Thyroid gland (tissue), 4 donors: Measurements from ENCODE around the gene ANKRD11.

Source experiments
- POLR2A ChIP-seq, 2 donors: fragments of 450-650 bp; IDR thresholded peaks; one replicate each; pipeline ENCODE4 v1.6.1; 2017; ENCODE audit warnings: antibody characterized with exemption in 2 of 2, mild to moderate bottlenecking in 2 of 2, moderate library complexity in 1 of 2
- TF ChIP-seq, protein P1 (sequence below), 6 experiments: fragments of 200-600 bp in 3 of 6; fragments of 450-650 bp in 3 of 6; sonication (generic) in 3 of 6; IDR thresholded peaks; one replicate each; pipeline ENCODE4 v1.5.1; 2016 to 2019; ENCODE audit warnings: antibody characterized with exemption in 6 of 6, mild to moderate bottlenecking in 2 of 6, inconsistent platforms in 1 of 6, moderate library complexity in 1 of 6

DNA sequence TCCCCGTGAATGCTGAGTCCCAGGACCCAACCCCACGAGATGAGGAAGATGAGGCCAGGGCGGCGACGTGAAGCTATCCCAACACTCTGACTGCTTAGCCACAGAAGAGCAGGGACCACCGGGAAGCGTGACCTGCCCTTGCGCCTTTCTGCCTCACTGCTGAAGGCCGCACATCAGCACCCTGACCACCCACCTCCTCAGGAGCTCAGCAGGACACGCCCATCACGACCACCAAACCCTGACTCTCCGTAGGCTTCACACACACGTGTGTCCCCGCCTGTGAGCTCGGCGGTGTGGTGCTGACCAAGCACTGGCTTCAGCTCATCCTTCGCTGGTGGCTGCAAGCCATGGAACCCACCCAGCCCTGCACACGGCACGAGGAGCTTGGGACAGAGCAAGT, 175.1 kb downstream of the ANKRD11 start:
- TF ChIP-seq, protein P1, sequence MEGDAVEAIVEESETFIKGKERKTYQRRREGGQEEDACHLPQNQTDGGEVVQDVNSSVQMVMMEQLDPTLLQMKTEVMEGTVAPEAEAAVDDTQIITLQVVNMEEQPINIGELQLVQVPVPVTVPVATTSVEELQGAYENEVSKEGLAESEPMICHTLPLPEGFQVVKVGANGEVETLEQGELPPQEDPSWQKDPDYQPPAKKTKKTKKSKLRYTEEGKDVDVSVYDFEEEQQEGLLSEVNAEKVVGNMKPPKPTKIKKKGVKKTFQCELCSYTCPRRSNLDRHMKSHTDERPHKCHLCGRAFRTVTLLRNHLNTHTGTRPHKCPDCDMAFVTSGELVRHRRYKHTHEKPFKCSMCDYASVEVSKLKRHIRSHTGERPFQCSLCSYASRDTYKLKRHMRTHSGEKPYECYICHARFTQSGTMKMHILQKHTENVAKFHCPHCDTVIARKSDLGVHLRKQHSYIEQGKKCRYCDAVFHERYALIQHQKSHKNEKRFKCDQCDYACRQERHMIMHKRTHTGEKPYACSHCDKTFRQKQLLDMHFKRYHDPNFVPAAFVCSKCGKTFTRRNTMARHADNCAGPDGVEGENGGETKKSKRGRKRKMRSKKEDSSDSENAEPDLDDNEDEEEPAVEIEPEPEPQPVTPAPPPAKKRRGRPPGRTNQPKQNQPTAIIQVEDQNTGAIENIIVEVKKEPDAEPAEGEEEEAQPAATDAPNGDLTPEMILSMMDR (IDR thresholded peaks at IDR 0.05), result no peak
- no peak for TF ChIP-seq POLR2A (IDR thresholded peaks at IDR 0.05)
